MCF 10A (cell line): ENCODE data around the gene HP. TPM values are rescaled to one million over a fixed set of nuclear protein-coding genes. Genes with fewer than 3 reads are reported as not detected.
A peak's percentile ranks its signal among the peaks of the same experiment; 100 is the strongest.

ENCODE experiments used
- BruUV-seq: library from RNA; stranded (reverse); fragments of 400-500 nt; replicated peaks from 2 replicates; lab custom pipeline; 2021; lab: Mats Ljungman, UMichigan
- CTCF ChIA-PET: fragments of 300-600 bp; sonication (Branson Sonifier 250); formaldehyde crosslinking; extraction: SDS; loops from one replicate; lab custom pipeline; 2021; ENCODE audit warnings: antibody characterized with exemption, inconsistent platforms; lab: Yijun Ruan, JAX
- POLR2A ChIA-PET: fragments of 300-600, 350-650 bp; sonication (Branson Sonifier 250); formaldehyde crosslinking; extraction: SDS; loops from one replicate; lab custom pipeline; 2020; ENCODE audit warnings: antibody characterized with exemption, inconsistent platforms; lab: Yijun Ruan, JAX
- DNase-seq: peaks from one replicate; pipeline ENCODE4 v3.0.0-alpha.2; 2018; ENCODE audit not compliant: unreplicated experiment
- H3K27ac Mint-ChIP-seq: one replicate; pipeline ENCODE4 v1.8.0; 2022; ENCODE audit warnings: mild to moderate bottlenecking, low read depth, mixed read lengths; ENCODE audit not compliant: unreplicated experiment
- H3K27me3 Mint-ChIP-seq: one replicate; pipeline ENCODE4 v1.8.0; 2022; ENCODE audit warnings: mixed read lengths; ENCODE audit not compliant: insufficient read depth, unreplicated experiment
- H3K36me3 Mint-ChIP-seq: one replicate; pipeline ENCODE4 v1.8.0; 2022; ENCODE audit warnings: mild to moderate bottlenecking, moderate library complexity, mixed read lengths; ENCODE audit not compliant: insufficient read depth, unreplicated experiment
- H3K4me1 Mint-ChIP-seq: one replicate; pipeline ENCODE4 v1.8.0; 2022; ENCODE audit warnings: mixed read lengths; ENCODE audit not compliant: insufficient read depth, unreplicated experiment
- H3K4me3 Mint-ChIP-seq: one replicate; pipeline ENCODE4 v1.8.0; 2022; ENCODE audit warnings: mild to moderate bottlenecking, moderate library complexity, mixed read lengths; ENCODE audit not compliant: unreplicated experiment
- H3K9me3 Mint-ChIP-seq: one replicate; pipeline ENCODE4 v1.8.0; 2022; ENCODE audit warnings: mixed read lengths; ENCODE audit not compliant: unreplicated experiment
- CTCF ChIP-seq: fragments of 200-600 bp; IDR thresholded peaks from one replicate; pipeline ENCODE4 v1.8.0; 2022; ENCODE audit warnings: antibody characterized with exemption, mild to moderate bottlenecking; ENCODE audit not compliant: unreplicated experiment
- intact Hi-C: fragments of 100-400 bp; cut with micrococcal nuclease; formaldehyde crosslinking; loops from 2 replicates; pipeline ENCODE4 v1.14.1; 2022
- total RNA-seq: library from RNA; stranded (reverse); gene quantifications from 2 replicates; pipeline ENCODE4 v1.2.3, GENCODE V29; 2022

HP gene
- total RNA-seq, 1 experiment from 2014 or later = not detected

GRCh38 chr16:72064361-72064894, 10.1 kb downstream of the HP start:
- Mint-ChIP-seq H3K36me3 (no peaks in the 10 kb centered on the region), H3K4me3 (no peak overlapping the region), H3K9me3 (no peaks in the 10 kb centered on the region), H3K27me3 (no peaks in the 10 kb centered on the region), H3K4me1 (no peaks in the 10 kb centered on the region), H3K27ac (no peak overlapping the region)
- TF ChIP-seq CTCF = no peak
- BruUV-seq = no TSS peak
- no peak for DNase-seq
- CTCF ChIA-PET = interaction anchor here (6.7 kb wide), 1 partner anchor 33 kb away, joined by 65 read pairs; the partner anchor contains the start of gene DHX38
- POLR2A ChIA-PET = interaction anchor here (0.7 kb wide), 1 partner anchor 51 kb away, joined by 3 read pairs; no protein-coding TSS in a partner anchor
- intact Hi-C loops = no loop called here

GRCh38 chr16:72066747-72067146, 12.4 kb downstream of the HP start:
- no peaks in the 10 kb centered on the region for H3K27me3 Mint-ChIP-seq

GRCh38 chr16:72068930-72069329, 14.6 kb downstream of the HP start:
- no peaks in the 10 kb centered on the region for H3K9me3 Mint-ChIP-seq
- no peak for TF ChIP-seq CTCF
- DNase-seq = no peak
- H3K36me3 Mint-ChIP-seq = no peaks in the 10 kb centered on the region
- no peak overlapping the region for H3K4me3 Mint-ChIP-seq
- H3K4me1 Mint-ChIP-seq = no peaks in the 10 kb centered on the region
- no TSS peak for BruUV-seq
- intact Hi-C loops = no loop called here
- ChIA-PET CTCF (interaction anchor here (0.7 to 6.7 kb wide), 5 partner anchors 15 to 395 kb away, joined by 4 to 65 read pairs (median 14); partner anchors contain the start of genes DHX38 and TXNL4B), POLR2A (interaction anchor here (1.0 kb wide), 1 partner anchor 24 kb away, joined by 9 read pairs; the partner anchor contains the start of genes DHX38 and TXNL4B)
- no peak overlapping the region for H3K27ac Mint-ChIP-seq
- no peaks in the 10 kb centered on the region for H3K27me3 Mint-ChIP-seq

More at GRCh38 chr16:72066747-72067146, 12.4 kb downstream of the HP start:
- peak overlapping the region; percentile 43 for H3K27ac Mint-ChIP-seq
- intact Hi-C loops = loop anchor here (1.0 kb wide), 1 partner anchor 33 kb away; no protein-coding TSS in a partner anchor
- BruUV-seq = no TSS peak
- ChIA-PET CTCF (interaction anchor here (0.6 to 6.7 kb wide), 23 partner anchors 11 to 1900 kb away, joined by 3 to 65 read pairs (median 4); partner anchors contain the start of genes DHX38, HP and TXNL4B), POLR2A (interaction anchor here (0.6 to 1.1 kb wide), 2 partner anchors 28 to 314 kb away, joined by 3 read pairs; no protein-coding TSS in a partner anchor)
- no peaks in the 10 kb centered on the region for H3K4me1 Mint-ChIP-seq
- no peaks in the 10 kb centered on the region for H3K36me3 Mint-ChIP-seq
- peak; percentile 54 for DNase-seq
- no peaks in the 10 kb centered on the region for H3K9me3 Mint-ChIP-seq
- no peak overlapping the region for H3K4me3 Mint-ChIP-seq
- TF ChIP-seq CTCF = peak; percentile 43

GRCh38 chr16:72072514-72073342, 18.4 kb downstream of the HP start:
- ChIA-PET CTCF (no interaction called here), POLR2A (no interaction called here)
- no peaks in the 10 kb centered on the region for H3K27me3 Mint-ChIP-seq
- no peak for DNase-seq
- H3K4me3 Mint-ChIP-seq = no peak overlapping the region
- TF ChIP-seq CTCF = no peak
- intact Hi-C loops = no loop called here
- no peak overlapping the region for H3K27ac Mint-ChIP-seq
- H3K9me3 Mint-ChIP-seq = no peaks in the 10 kb centered on the region
- H3K4me1 Mint-ChIP-seq = no peaks in the 10 kb centered on the region
- H3K36me3 Mint-ChIP-seq = no peaks in the 10 kb centered on the region
- BruUV-seq = no TSS peak
